Body of pancreas (tissue), 4 donors: ENCODE data around the gene ONECUT1.

ENCODE experiments used
- CTCF ChIP-seq, 7 experiments: fragments of 450-650 bp in 4 of 7; fragments of 200-600 bp in 3 of 7; sonication (generic) in 3 of 7; IDR thresholded peaks; one replicate each; pipeline ENCODE4 v1.5.1; 2016 to 2019; ENCODE audit warnings: antibody characterized with exemption in 7 of 7
- POLR2A ChIP-seq, 3 donors: fragments of 450-650 bp; IDR thresholded peaks; one replicate each; pipeline ENCODE4 v1.6.1; 2016; ENCODE audit warnings: antibody characterized with exemption in 3 of 3, mild to moderate bottlenecking in 2 of 3

GRCh38 chr15:52778457-52778856 lies 11.7 kb downstream of the ONECUT1 start:
- TF ChIP-seq CTCF (IDR thresholded peaks at IDR 0.05) (no peak), POLR2A (IDR thresholded peaks at IDR 0.05) (no peak)
